ENCODE data around the gene TBC1D1.

DNA sequence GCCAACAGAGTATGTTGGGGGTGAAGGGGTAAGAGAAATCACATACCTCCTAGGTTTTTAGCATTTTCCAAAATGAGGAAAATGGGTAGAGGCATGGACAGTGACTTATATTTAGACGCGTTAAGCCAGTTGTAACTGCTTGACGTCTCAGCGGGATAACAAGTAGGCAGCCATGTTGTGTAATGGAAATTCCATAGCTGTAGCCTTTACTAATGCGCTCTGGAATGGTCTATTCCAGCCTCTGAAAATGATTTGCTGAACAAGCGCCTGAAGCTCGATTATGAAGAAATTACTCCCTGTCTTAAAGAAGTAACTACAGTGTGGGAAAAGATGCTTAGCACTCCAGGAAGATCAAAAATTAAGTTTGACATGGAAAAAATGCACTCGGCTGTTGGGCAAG lies 204.8 kb downstream of the TBC1D1 start:
- TF ChIP-seq GATA2 (IDR thresholded peaks at IDR 0.05; ENCODE audit: low read depth, low read length) (no peak), GATA3 (IDR thresholded peaks at IDR 0.05; ENCODE audit: low read depth, low read length) (no peak)

Data from SH-SY5Y (cell line).